ENCODE results near the gene PCDHGB2. TPM values are rescaled to one million over a fixed set of nuclear protein-coding genes. Genes with fewer than 3 reads are reported as not detected.
"Not testable (repeated sequence)": the region's sequence is repeated elsewhere in the genome, so short reads cannot be mapped to it uniquely, and the experiment has no call there.

The PCDHGB2 gene
- total RNA-seq = 2.7 and 3.0 TPM in 2 replicates
- 1.0 and 2.8 TPM in 2 replicates for polyA plus RNA-seq

DNA sequence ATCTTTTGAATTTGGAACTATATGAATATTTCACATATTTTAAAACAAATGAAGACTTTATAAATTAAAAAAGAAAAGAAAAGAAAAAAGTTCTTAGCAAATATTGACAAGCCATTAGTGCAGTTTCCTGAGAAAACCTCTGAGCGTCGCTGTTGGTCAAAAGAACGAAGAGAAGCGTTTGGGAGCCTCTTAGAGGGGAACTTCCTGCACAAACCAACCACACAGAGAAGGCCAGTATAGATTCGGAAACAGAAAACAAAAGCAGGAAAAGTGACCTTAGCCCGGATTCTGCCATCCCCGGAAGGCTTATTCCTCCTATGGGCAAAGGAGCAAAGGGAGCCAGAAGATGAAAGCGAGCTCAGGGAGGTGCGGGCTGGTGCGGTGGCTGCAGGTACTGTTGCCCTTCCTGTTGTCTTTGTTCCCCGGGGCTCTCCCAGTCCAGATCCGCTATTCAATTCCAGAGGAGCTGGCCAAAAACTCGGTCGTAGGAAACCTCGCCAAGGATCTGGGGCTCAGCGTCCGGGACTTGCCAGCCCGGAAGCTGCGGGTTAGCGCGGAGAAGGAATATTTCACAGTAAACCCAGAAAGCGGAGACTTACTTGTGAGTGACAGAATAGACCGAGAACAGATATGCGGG is at the start of gene PCDHGB2:
TSS of gene PCDHGB2 (plus strand) at position 205 of the 637 bp plus-strand sequence. CDS start at position 347, 142 bp downstream.
- DNase-seq (ENCODE audit: low read depth in 1 of 2, low spot score in 1 of 2) = peak; percentile 3 to 40
- Histone ChIP-seq H3K36me3 (no peaks in the 10 kb centered on the region), H3K27ac (no peak within 1 kb of the TSS), H3K4me3 (no peak within 1 kb of the TSS), H3K9me3 (ENCODE audit: low read depth) (peaks cover 3% of the 10 kb centered on the region), H3K4me1 (ENCODE audit: low read depth) (no peaks in the 10 kb centered on the region), H3K27me3 (no peaks in the 10 kb centered on the region)
- TF ChIP-seq CTCF (IDR thresholded peaks at IDR 0.05; ENCODE audit: low read depth, low read length) = peak; percentile 30

DNA sequence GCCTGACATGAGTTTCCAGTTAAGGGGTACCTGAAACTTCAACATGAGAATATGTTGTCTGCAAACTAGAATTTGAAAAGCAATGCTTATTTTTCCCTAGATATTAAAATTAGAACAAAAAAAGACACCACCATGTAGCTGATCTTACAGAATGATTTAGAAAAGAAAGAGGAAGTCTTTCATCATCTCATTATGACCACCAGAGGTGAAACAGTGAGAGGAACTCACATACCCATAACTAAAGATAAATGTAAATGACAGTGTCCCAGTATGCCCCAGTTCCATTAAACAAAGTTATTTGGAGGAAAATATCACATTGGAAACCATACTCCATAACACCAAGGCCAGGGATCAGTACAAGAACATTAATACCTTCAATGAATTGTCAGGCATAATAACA is 46.1 kb upstream of the PCDHGB2 start:
- peaks cover 7% of the 10 kb centered on the region for H3K9me3 ChIP-seq (ENCODE audit: low read depth)
- TF ChIP-seq CTCF (IDR thresholded peaks at IDR 0.05; ENCODE audit: low read depth, low read length) = no peak
- no peaks in the 10 kb centered on the region for H3K27me3 ChIP-seq
- H3K36me3 ChIP-seq = peaks cover 13% of the 10 kb centered on the region
- no peak overlapping the region for H3K27ac ChIP-seq
- H3K4me1 ChIP-seq (ENCODE audit: low read depth) = no peaks in the 10 kb centered on the region
- H3K4me3 ChIP-seq = no peak overlapping the region
- no peak for DNase-seq (ENCODE audit: low read depth in 1 of 2, low spot score in 1 of 2)

DNA sequence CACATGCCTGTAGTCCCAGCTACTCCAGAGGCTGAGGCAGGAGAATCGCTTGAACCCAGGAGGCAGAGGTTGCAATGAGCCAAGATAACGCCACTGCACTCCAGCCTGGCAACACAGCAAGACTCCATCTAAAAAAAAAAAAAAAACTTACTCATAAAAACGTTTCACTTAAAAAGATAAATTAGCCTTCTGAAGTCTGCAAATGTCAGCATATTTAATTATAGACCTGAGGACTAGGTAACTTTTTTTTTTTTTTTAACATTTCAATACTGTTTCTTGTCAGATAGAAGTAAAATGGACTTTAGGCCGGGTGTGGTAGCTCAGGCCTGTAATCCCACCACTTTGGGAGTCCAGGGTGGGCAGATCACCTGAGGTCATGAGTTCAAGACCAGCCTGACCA is 42.8 kb upstream of the PCDHGB2 start:
- not testable (repeated sequence) for H3K9me3 ChIP-seq (ENCODE audit: low read depth); H3K4me3 ChIP-seq; H3K27ac ChIP-seq; H3K4me1 ChIP-seq (ENCODE audit: low read depth); H3K27me3 ChIP-seq; DNase-seq (ENCODE audit: low read depth in 1 of 2, low spot score in 1 of 2)
- peaks cover 21% of the 10 kb centered on the region for H3K36me3 ChIP-seq

- Histone ChIP-seq H3K4me1 (ENCODE audit: low read depth) (no peaks in the 10 kb centered on the region), H3K27ac (no peak overlapping the region), H3K27me3 (no peaks in the 10 kb centered on the region), H3K4me3 (peak overlapping the region; percentile 74), H3K36me3 (peaks cover 21% of the 10 kb centered on the region), H3K9me3 (ENCODE audit: low read depth) (peaks cover 7% of the 10 kb centered on the region)
- TF ChIP-seq CTCF (IDR thresholded peaks at IDR 0.05; ENCODE audit: low read depth, low read length) = no peak
- no peak for DNase-seq (ENCODE audit: low read depth in 1 of 2, low spot score in 1 of 2)
Measured at GRCh38 chr5:141319202-141319601, 40.6 kb upstream of the PCDHGB2 start.

- peak overlapping the region; percentile 74 for H3K4me3 ChIP-seq
- no peaks in the 10 kb centered on the region for H3K27me3 ChIP-seq
- H3K36me3 ChIP-seq = peaks cover 21% of the 10 kb centered on the region
- no peaks in the 10 kb centered on the region for H3K4me1 ChIP-seq (ENCODE audit: low read depth)
- no peak for DNase-seq (ENCODE audit: low read depth in 1 of 2, low spot score in 1 of 2)
- peak overlapping the region; percentile 99 for H3K27ac ChIP-seq
- no peak for TF ChIP-seq CTCF (IDR thresholded peaks at IDR 0.05; ENCODE audit: low read depth, low read length)
- H3K9me3 ChIP-seq (ENCODE audit: low read depth) = peaks cover 7% of the 10 kb centered on the region
Measured at GRCh38 chr5:141319699-141320098, 40.1 kb upstream of the PCDHGB2 start.

DNA sequence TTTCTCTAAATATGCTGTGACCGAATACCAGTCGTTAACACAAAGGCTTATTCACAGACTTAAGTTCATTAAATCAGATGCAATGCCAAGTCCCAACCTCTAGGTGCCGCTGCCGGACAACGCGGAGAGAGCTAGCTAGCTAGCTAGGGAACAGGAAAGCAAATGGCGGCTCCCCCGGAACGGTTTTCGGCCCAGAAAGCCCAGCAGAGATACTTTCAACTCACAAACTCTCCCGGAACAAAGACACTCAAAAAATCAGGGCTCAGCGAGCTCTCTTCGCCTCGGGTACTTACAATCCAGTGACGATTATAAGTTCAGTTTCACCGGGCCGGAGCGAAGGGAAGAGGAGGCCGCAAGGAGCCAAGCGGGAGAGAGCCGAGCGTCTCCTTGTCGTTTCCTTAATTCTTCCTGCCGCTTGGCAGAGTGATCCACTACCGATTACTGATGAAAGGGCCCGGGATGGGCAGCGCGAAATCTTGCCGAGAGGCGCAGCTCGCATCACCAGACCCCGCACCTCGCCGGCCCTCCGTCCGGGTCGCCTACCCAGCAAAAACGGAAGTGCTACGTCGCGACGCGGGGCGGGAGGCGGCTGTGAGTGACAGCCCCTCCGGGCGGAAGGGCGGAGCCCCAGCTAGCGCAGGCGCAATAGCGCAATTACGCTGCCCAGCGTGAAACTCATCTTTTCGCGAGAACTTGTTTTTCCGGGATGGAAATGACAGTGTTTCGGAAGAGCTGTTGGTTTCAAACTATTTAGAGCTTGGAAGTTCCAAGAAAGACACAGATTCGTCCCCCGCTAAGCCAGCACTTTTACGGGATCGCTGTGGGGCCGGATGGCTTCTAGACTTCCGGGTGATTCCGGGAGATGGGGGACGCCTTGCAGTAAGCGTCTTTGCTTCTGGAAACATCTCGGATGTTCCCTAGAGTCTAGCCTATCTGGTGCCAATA is 39.3 kb upstream of the PCDHGB2 start, which contains the start of gene TAF7:
TSS of gene TAF7 (minus strand) at position 560 of the 945 bp plus-strand sequence. CDS start 740 bp downstream, outside the sequence.
- H3K4me1 ChIP-seq (ENCODE audit: low read depth) = no peaks in the 10 kb centered on the region
- DNase-seq (ENCODE audit: low read depth in 1 of 2, low spot score in 1 of 2) = peak; percentile 96
- no peaks in the 10 kb centered on the region for H3K27me3 ChIP-seq
- peak within 1 kb of the TSS; percentile 74 for H3K4me3 ChIP-seq
- peak; percentile 90 for TF ChIP-seq CTCF (IDR thresholded peaks at IDR 0.05; ENCODE audit: low read depth, low read length)
- peak within 1 kb of the TSS; percentile 99 for H3K27ac ChIP-seq
- H3K9me3 ChIP-seq (ENCODE audit: low read depth) = peaks cover 7% of the 10 kb centered on the region
- H3K36me3 ChIP-seq = peaks cover 21% of the 10 kb centered on the region

All from cardiac muscle cell (in vitro differentiated cells and primary cell).